ENCODE data around the gene CNGA2.

DNA sequence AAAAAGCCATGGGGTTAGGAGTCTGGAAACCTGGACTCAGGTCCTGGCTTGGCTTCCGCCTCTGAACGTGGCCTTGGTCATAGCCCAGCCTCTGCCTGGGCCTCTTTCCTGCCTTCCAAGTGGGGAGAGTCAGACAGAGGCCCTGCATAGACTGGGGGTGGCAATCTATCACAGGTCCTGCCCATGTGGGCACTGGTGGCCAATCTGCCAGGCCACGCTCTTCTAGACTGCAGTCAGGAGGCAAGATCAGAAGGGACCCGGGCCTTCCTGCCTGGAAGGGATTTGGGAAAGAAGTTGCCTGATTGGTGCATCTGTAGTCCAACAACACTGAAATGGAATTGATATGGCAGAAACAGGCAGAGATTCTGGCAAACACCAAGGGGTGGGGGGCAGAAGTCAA is 46.1 kb downstream of the CNGA2 start:
- TF ChIP-seq, protein P1, sequence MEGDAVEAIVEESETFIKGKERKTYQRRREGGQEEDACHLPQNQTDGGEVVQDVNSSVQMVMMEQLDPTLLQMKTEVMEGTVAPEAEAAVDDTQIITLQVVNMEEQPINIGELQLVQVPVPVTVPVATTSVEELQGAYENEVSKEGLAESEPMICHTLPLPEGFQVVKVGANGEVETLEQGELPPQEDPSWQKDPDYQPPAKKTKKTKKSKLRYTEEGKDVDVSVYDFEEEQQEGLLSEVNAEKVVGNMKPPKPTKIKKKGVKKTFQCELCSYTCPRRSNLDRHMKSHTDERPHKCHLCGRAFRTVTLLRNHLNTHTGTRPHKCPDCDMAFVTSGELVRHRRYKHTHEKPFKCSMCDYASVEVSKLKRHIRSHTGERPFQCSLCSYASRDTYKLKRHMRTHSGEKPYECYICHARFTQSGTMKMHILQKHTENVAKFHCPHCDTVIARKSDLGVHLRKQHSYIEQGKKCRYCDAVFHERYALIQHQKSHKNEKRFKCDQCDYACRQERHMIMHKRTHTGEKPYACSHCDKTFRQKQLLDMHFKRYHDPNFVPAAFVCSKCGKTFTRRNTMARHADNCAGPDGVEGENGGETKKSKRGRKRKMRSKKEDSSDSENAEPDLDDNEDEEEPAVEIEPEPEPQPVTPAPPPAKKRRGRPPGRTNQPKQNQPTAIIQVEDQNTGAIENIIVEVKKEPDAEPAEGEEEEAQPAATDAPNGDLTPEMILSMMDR (IDR thresholded peaks at IDR 0.05) = no peak
- no peak for TF ChIP-seq POLR2A (IDR thresholded peaks at IDR 0.05)
